LNCAP (cell line): ENCODE measurements around the gene PPP5C.

Experiments
- CTCF ChIP-seq: fragments of 450-650 bp; IDR thresholded peaks from 2 replicates; pipeline ENCODE4 v1.5.1; 2017; ENCODE audit warnings: mild to moderate bottlenecking

Gene PPP5C

GRCh38 chr19:46381346-46381745 lies 34.5 kb downstream of the PPP5C start:
- no peak for TF ChIP-seq CTCF

- TF ChIP-seq CTCF, result no peak
Observed at GRCh38 chr19:46381756-46382345, 35.0 kb downstream of the PPP5C start.

GRCh38 chr19:46383171-46383815 lies 36.4 kb downstream of the PPP5C start:
- TF ChIP-seq CTCF, result no peak

GRCh38 chr19:46383846-46384245 lies 37.0 kb downstream of the PPP5C start:
- no peak for TF ChIP-seq CTCF

- TF ChIP-seq CTCF, result no peak
Observed at GRCh38 chr19:46384396-46384795, 37.5 kb downstream of the PPP5C start.

GRCh38 chr19:46385636-46386035 lies 38.7 kb downstream of the PPP5C start:
- no peak for TF ChIP-seq CTCF

- no peak for TF ChIP-seq CTCF
Observed at GRCh38 chr19:46386151-46386550, 39.3 kb downstream of the PPP5C start.
